OCI-LY1 (cell line): ENCODE results near the gene GPR158.

Experiments
- CTCF ChIP-seq: fragments of 200-600 bp; sonication (generic), shearing (Covaris generic); IDR thresholded peaks from 2 replicates; pipeline ENCODE4 v1.5.1; 2017; ENCODE audit warnings: mild to moderate bottlenecking, antibody characterized with exemption, low read length, moderate library complexity, mixed read lengths
- EZH2 ChIP-seq: fragments of 200-600 bp; sonication (generic), shearing (Covaris generic); IDR thresholded peaks from 2 replicates; pipeline ENCODE4 v1.8.0; 2017; ENCODE audit warnings: borderline replicate concordance, mixed run types, mild to moderate bottlenecking, antibody characterized with exemption, low read length, moderate library complexity, mixed read lengths

- no peak for TF ChIP-seq CTCF
- no peak for TF ChIP-seq EZH2
These were observed 45.4 kb downstream of the GPR158 start for GRCh38 chr10:25220156-25220555.
